Liver (tissue), 9 donors: Measurements from ENCODE around the gene KLF4. TPM values are rescaled to one million over a fixed set of nuclear protein-coding genes. Genes with fewer than 3 reads are reported as not detected.

Source experiments
- DNase-seq: peaks from one replicate; pipeline ENCODE4 v3.0.0-alpha.2; 2017; ENCODE audit warnings: low spot score
- H3K27ac ChIP-seq, 2 donors: one replicate each; pipeline ENCODE4 v1.7.0; 2013; ENCODE audit warnings: inconsistent platforms in 2 of 2, low read length in 2 of 2, control low read depth in 1 of 2, low read depth in 1 of 2, mild to moderate bottlenecking in 1 of 2
- H3K27me3 ChIP-seq, 4 donors: one replicate each; pipeline versions ENCODE4 v1.6.1 to v1.7.0; 2013; ENCODE audit warnings: low read length in 3 of 4, inconsistent platforms in 1 of 4, mild to moderate bottlenecking in 1 of 4, moderate library complexity in 1 of 4; ENCODE audit not compliant: control insufficient read depth in 4 of 4, insufficient read depth in 4 of 4
- H3K36me3 ChIP-seq, 4 donors: one replicate each; pipeline versions ENCODE4 v1.6.1 to v1.7.0; 2013; ENCODE audit warnings: low read length in 3 of 4, mild to moderate bottlenecking in 3 of 4, low read depth in 1 of 4, moderate library complexity in 1 of 4; ENCODE audit not compliant: control insufficient read depth in 4 of 4, insufficient read depth in 3 of 4
- H3K4me1 ChIP-seq, 4 donors: one replicate each; pipeline versions ENCODE4 v1.6.1 to v1.7.0; 2013; ENCODE audit warnings: low read length in 3 of 4, mild to moderate bottlenecking in 3 of 4, moderate library complexity in 1 of 4; ENCODE audit not compliant: control insufficient read depth in 4 of 4, insufficient read depth in 4 of 4
- H3K4me3 ChIP-seq, 3 donors: one replicate each; pipeline versions ENCODE4 v1.6.1 to v1.7.0; 2013; ENCODE audit warnings: low read length in 3 of 3, control low read depth in 1 of 3, low read depth in 1 of 3, mild to moderate bottlenecking in 1 of 3
- H3K9ac ChIP-seq, 2 donors: one replicate each; pipeline ENCODE4 v1.7.0; 2013; ENCODE audit warnings: low read length in 2 of 2, mild to moderate bottlenecking in 2 of 2, moderate library complexity in 2 of 2, control low read depth in 1 of 2, low read depth in 1 of 2
- H3K9me3 ChIP-seq, 4 donors: one replicate each; pipeline versions ENCODE4 v1.6.1 to v1.7.0; 2013; ENCODE audit warnings: low read length in 3 of 4; ENCODE audit not compliant: control insufficient read depth in 4 of 4
- EGR1 ChIP-seq, 2 donors: IDR thresholded peaks; 2 replicates each; pipeline ENCODE4 v1.6.1; 2016 to 2018; ENCODE audit warnings: antibody characterized with exemption in 2 of 2, low read depth in 2 of 2
- FOXA1 ChIP-seq: IDR thresholded peaks from 2 replicates; pipeline ENCODE4 v1.6.1; 2016; ENCODE audit warnings: antibody characterized with exemption
- FOXA2 ChIP-seq: IDR thresholded peaks from 2 replicates; pipeline ENCODE4 v1.6.1; 2016; ENCODE audit warnings: antibody characterized with exemption
- GABPA ChIP-seq, 2 donors: IDR thresholded peaks in 1 of 2; conservative IDR thresholded peaks in 1 of 2; 2 replicates each; pipeline ENCODE4 v1.6.1; 2016; ENCODE audit warnings: antibody characterized with exemption in 2 of 2, mild to moderate bottlenecking in 1 of 2, moderate library complexity in 1 of 2
- HNF4A ChIP-seq, 2 donors: conservative IDR thresholded peaks; 2 replicates each; pipeline ENCODE4 v1.6.1; 2016; ENCODE audit warnings: antibody characterized with exemption in 2 of 2, mild to moderate bottlenecking in 2 of 2
- HNF4G ChIP-seq: IDR thresholded peaks from 2 replicates; pipeline ENCODE4 v1.6.1; 2016; ENCODE audit warnings: antibody characterized with exemption
- JUND ChIP-seq, 2 donors: IDR thresholded peaks; 2 replicates each; pipeline ENCODE4 v1.6.1; 2016; ENCODE audit warnings: antibody characterized with exemption in 2 of 2
- MAX ChIP-seq: IDR thresholded peaks from 2 replicates; pipeline ENCODE4 v1.6.1; 2016; ENCODE audit warnings: antibody characterized with exemption
- NR2F2 ChIP-seq: IDR thresholded peaks from 2 replicates; pipeline ENCODE4 v1.6.1; 2016; ENCODE audit warnings: antibody characterized with exemption
- RAD21 ChIP-seq, 2 donors: IDR thresholded peaks; 2 replicates each; pipeline ENCODE4 v1.6.1; 2016; ENCODE audit warnings: antibody characterized with exemption in 2 of 2, mild to moderate bottlenecking in 2 of 2
- RXRA ChIP-seq, 2 donors: IDR thresholded peaks; 2 replicates each; pipeline ENCODE4 v1.6.1; 2017 to 2018; ENCODE audit warnings: antibody characterized with exemption in 2 of 2, mild to moderate bottlenecking in 1 of 2
- SP1 ChIP-seq: IDR thresholded peaks from 2 replicates; pipeline ENCODE4 v1.6.1; 2018; ENCODE audit warnings: antibody characterized with exemption, mild to moderate bottlenecking
- TAF1 ChIP-seq: conservative IDR thresholded peaks from 2 replicates; pipeline ENCODE4 v1.6.1; 2016; ENCODE audit warnings: antibody characterized with exemption, mild to moderate bottlenecking
- YY1 ChIP-seq: IDR thresholded peaks from 2 replicates; pipeline ENCODE4 v1.6.1; 2016; ENCODE audit warnings: antibody characterized with exemption, mild to moderate bottlenecking
- WGBS: extraction: QIAGEN DNeasy Blood & Tissue Kit; methylation state at CpG from one replicate; pipeline ENCODE4 v1.1.7; 2013; 5-methylcytosine and 5-hydroxymethylcytosine counted together
- polyA plus RNA-seq, 2 donors: library from polyadenylated mRNA; stranded (reverse) in 1 of 2; unstranded in 1 of 2; fragments of 200-250 nt in 1 of 2; fragments of >200 nt in 1 of 2; fragmentation: Nextera tagmentation in 1 of 2; extraction: Ambion mirVana in 1 of 2; gene quantifications; one replicate each; pipeline versions ENCODE4 v1.2.1 to v1.2.3, GENCODE V29; 2013 to 2015
- total RNA-seq, 2 donors: library from RNA; depleted of rRNA; stranded (reverse); fragments of >200 nt; gene quantifications; one replicate each; pipeline ENCODE4 v1.2.3, GENCODE V29; 2014
- TF ChIP-seq, protein P1 (sequence below): IDR thresholded peaks from 2 replicates; pipeline ENCODE4 v1.6.1; 2016; ENCODE audit warnings: antibody characterized with exemption, mild to moderate bottlenecking
- TF ChIP-seq, protein P2 (sequence below): IDR thresholded peaks from 2 replicates; pipeline ENCODE4 v1.6.1; 2016; ENCODE audit warnings: antibody characterized with exemption
- TF ChIP-seq, protein P3 (sequence below): fragments of 150-350 bp; IDR thresholded peaks from 2 replicates; pipeline ENCODE4 v1.5.1; 2017; ENCODE audit warnings: improper control_type of control experiment, low read depth, low read length; ENCODE audit not compliant: missing input control
- TF ChIP-seq, protein P4 (sequence below): IDR thresholded peaks from 2 replicates; pipeline ENCODE4 v1.6.1; 2016; ENCODE audit warnings: antibody characterized with exemption
- donor health status: healthy.
- donor health status: healthy.
- donor health status: healthy.
- donor health status: healthy.
- donor health status: healthy.

The KLF4 gene
- total and polyA plus RNA-seq, 4 donors: 1.1 to 7.4 (median 3.2) TPM

- Histone ChIP-seq H3K4me3 (no peak overlapping the region), H3K9me3 (peaks cover 0 to 2% (median 0%) of the 10 kb centered on the region in 4 donors), H3K27me3 (peaks cover 0 to 5% (median 0%) of the 10 kb centered on the region in 4 donors), H3K27ac (no peak overlapping the region), H3K4me1 (peaks cover 0 to 13% (median 7%) of the 10 kb centered on the region in 4 donors), H3K36me3 (no peaks in the 10 kb centered on the region), H3K9ac (no peak overlapping the region)
- DNase-seq: no peak
- TF ChIP-seq YY1 (no peak), TAF1 (no peak), JUND (IDR thresholded peaks at IDR 0.05) (no peak), NR2F2 (no peak), MAX (no peak), FOXA2 (no peak)
- TF ChIP-seq, protein P1, sequence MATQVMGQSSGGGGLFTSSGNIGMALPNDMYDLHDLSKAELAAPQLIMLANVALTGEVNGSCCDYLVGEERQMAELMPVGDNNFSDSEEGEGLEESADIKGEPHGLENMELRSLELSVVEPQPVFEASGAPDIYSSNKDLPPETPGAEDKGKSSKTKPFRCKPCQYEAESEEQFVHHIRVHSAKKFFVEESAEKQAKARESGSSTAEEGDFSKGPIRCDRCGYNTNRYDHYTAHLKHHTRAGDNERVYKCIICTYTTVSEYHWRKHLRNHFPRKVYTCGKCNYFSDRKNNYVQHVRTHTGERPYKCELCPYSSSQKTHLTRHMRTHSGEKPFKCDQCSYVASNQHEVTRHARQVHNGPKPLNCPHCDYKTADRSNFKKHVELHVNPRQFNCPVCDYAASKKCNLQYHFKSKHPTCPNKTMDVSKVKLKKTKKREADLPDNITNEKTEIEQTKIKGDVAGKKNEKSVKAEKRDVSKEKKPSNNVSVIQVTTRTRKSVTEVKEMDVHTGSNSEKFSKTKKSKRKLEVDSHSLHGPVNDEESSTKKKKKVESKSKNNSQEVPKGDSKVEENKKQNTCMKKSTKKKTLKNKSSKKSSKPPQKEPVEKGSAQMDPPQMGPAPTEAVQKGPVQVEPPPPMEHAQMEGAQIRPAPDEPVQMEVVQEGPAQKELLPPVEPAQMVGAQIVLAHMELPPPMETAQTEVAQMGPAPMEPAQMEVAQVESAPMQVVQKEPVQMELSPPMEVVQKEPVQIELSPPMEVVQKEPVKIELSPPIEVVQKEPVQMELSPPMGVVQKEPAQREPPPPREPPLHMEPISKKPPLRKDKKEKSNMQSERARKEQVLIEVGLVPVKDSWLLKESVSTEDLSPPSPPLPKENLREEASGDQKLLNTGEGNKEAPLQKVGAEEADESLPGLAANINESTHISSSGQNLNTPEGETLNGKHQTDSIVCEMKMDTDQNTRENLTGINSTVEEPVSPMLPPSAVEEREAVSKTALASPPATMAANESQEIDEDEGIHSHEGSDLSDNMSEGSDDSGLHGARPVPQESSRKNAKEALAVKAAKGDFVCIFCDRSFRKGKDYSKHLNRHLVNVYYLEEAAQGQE: no peak
- TF ChIP-seq, protein P2, sequence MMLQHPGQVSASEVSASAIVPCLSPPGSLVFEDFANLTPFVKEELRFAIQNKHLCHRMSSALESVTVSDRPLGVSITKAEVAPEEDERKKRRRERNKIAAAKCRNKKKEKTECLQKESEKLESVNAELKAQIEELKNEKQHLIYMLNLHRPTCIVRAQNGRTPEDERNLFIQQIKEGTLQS: no peak
- WGBS: 65% methylated on average over 4 of the region's 4 CpGs
Observed at GRCh38 chr9:107462691-107463090, 26.9 kb downstream of the KLF4 start.

DNA sequence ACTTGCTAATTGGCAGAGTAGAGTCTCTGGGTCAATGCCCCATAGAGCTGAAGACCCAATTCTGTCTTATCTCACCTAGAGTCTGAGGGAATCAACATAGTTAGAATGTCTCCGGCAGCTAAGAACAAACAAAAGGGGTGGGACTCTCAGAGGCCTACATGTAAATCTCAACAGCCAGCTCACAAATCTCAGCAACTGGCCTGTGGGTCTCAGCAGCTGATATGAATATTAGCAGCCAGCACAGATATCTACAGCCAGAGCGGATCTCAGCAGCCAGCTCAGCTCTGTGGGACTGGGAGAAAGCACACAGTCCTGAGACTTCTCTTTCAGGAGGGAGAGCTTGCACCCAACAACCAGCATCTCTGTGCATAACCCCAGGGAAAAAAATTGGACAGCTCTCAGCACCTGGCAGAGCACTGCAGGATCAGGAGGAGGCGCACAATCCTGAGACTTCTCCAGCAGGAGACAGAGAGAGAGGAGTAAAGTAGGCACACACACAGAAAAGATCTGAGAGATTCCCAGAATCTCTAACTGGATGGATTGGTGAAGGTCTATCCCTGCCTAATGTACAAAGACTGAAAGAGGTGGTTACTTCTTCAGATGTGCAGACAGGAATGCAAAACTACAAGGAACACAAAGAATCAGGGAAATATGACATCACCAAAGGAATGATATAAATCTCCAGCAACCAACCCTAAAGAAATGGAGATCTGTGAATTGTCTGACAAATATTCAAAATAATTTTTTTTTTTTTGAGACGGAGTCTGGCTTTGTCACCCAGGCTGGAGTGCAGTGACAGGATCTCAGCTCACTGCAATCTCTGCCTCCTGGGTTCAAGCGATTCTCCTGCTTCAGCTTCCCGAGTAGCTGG lies 29.2 kb downstream of the KLF4 start:
- Histone ChIP-seq H3K4me1 (peaks cover 0 to 3% (median 2%) of the 10 kb centered on the region in 4 donors), H3K36me3 (no peaks in the 10 kb centered on the region), H3K27me3 (peaks cover 0 to 5% (median 0%) of the 10 kb centered on the region in 4 donors), H3K4me3 (no peak overlapping the region), H3K9ac (no peak overlapping the region), H3K27ac (no peak overlapping the region), H3K9me3 (peaks cover 0 to 2% (median 0%) of the 10 kb centered on the region in 4 donors)
- TF ChIP-seq EGR1 (IDR thresholded peaks at IDR 0.05; ENCODE audit: low read depth in 2 of 2) (no peak), HNF4G (no peak), TAF1 (no peak), FOXA2 (no peak), JUND (IDR thresholded peaks at IDR 0.05) (no peak), RXRA (IDR thresholded peaks at IDR 0.05) (no peak), RAD21 (IDR thresholded peaks at IDR 0.05) (no peak), HNF4A (conservative IDR thresholded peaks at IDR 0.05) (no peak), NR2F2 (no peak), YY1 (no peak), FOXA1 (no peak), GABPA (IDR thresholded peaks at IDR 0.05 in 1 of 2, conservative IDR thresholded peaks at IDR 0.05 in 1 of 2) (no peak), MAX (no peak), SP1 (no peak)
- TF ChIP-seq, protein P2: no peak
- TF ChIP-seq, protein P1: no peak
- TF ChIP-seq, protein P3, sequence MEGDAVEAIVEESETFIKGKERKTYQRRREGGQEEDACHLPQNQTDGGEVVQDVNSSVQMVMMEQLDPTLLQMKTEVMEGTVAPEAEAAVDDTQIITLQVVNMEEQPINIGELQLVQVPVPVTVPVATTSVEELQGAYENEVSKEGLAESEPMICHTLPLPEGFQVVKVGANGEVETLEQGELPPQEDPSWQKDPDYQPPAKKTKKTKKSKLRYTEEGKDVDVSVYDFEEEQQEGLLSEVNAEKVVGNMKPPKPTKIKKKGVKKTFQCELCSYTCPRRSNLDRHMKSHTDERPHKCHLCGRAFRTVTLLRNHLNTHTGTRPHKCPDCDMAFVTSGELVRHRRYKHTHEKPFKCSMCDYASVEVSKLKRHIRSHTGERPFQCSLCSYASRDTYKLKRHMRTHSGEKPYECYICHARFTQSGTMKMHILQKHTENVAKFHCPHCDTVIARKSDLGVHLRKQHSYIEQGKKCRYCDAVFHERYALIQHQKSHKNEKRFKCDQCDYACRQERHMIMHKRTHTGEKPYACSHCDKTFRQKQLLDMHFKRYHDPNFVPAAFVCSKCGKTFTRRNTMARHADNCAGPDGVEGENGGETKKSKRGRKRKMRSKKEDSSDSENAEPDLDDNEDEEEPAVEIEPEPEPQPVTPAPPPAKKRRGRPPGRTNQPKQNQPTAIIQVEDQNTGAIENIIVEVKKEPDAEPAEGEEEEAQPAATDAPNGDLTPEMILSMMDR: no peak
- TF ChIP-seq, protein P4, sequence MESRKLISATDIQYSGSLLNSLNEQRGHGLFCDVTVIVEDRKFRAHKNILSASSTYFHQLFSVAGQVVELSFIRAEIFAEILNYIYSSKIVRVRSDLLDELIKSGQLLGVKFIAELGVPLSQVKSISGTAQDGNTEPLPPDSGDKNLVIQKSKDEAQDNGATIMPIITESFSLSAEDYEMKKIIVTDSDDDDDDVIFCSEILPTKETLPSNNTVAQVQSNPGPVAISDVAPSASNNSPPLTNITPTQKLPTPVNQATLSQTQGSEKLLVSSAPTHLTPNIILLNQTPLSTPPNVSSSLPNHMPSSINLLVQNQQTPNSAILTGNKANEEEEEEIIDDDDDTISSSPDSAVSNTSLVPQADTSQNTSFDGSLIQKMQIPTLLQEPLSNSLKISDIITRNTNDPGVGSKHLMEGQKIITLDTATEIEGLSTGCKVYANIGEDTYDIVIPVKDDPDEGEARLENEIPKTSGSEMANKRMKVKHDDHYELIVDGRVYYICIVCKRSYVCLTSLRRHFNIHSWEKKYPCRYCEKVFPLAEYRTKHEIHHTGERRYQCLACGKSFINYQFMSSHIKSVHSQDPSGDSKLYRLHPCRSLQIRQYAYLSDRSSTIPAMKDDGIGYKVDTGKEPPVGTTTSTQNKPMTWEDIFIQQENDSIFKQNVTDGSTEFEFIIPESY: no peak
- DNase-seq: no peak
- 82% methylated on average over 6 of the region's 6 CpGs for WGBS
